GM12878 (cell line): Measurements from ENCODE around the gene EPB41L4B. TPM values are rescaled to one million over a fixed set of nuclear protein-coding genes. Genes with fewer than 3 reads are reported as not detected.

Experiments
- ATAC-seq: fragments of 200-7000 bp; cut with Tn5 transposase; 3 replicates; pipeline ENCODE4 v1.9.1; 2020; ENCODE audit warnings: mild to moderate bottlenecking, moderate library complexity
- BruUV-seq: library from RNA; stranded (reverse); fragments of 400-500 nt; replicated peaks from 2 replicates; lab custom pipeline; 2021; lab: Mats Ljungman, UMichigan
- CTCF ChIA-PET: fragments of 300-600 bp; sonication (Branson Sonifier 250); formaldehyde crosslinking; extraction: SDS; loops from one replicate; lab custom pipeline; 2021; ENCODE audit warnings: inconsistent platforms; lab: Yijun Ruan, JAX
- POLR2A ChIA-PET: fragments of 350-600 bp; formaldehyde crosslinking; extraction: SDS; loops from one replicate; lab custom pipeline; 2021; ENCODE audit warnings: inconsistent platforms; lab: Charles Lee
- RAD21 ChIA-PET: fragments of 300-600 bp; sonication (Branson Sonifier 250); formaldehyde crosslinking; loops from one replicate; lab custom pipeline; 2023; ENCODE audit warnings: antibody characterized with exemption; ENCODE audit not compliant: unreplicated experiment; lab: Charles Lee
- SMC1A ChIA-PET: fragments of 300-600 bp; sonication (Branson Sonifier 250); formaldehyde crosslinking; loops from one replicate; lab custom pipeline; 2023; ENCODE audit not compliant: unreplicated experiment, uncharacterized antibody; lab: Charles Lee
- DNase-seq: peaks from one replicate; pipeline ENCODE4 v3.0.0-alpha.2; 2011; ENCODE audit warnings: low read depth, low spot score
- FAIRE-seq: peaks from 3 replicates; lab custom pipeline; 2011; peaks lifted over from hg19 to GRCh38; lab: Jason Lieb, UNC
- H2AFZ ChIP-seq: 2 replicates; pipeline ENCODE4 v1.6.0; 2011; ENCODE audit warnings: low read depth, low read length, control low read depth; ENCODE audit not compliant: control insufficient read depth
- H3K27ac ChIP-seq: 2 replicates; pipeline ENCODE4 v1.5.1; 2011; ENCODE audit warnings: control low read depth; ENCODE audit not compliant: control insufficient read depth, insufficient read depth
- H3K27me3 ChIP-seq, 2 experiments: replicated peaks in 1 of 2; 2 replicates each; pipeline versions ENCODE4 v1.6.0 to v1.6.1; 2011; ENCODE audit warnings: low read length in 1 of 2; ENCODE audit not compliant: control insufficient read depth in 2 of 2, insufficient read depth in 2 of 2
- H3K36me3 ChIP-seq, 2 experiments: 2 replicates each; pipeline ENCODE4 v1.5.1; 2011; ENCODE audit warnings: low read length in 1 of 2; ENCODE audit not compliant: control insufficient read depth in 2 of 2, insufficient read depth in 2 of 2
- H3K4me1 ChIP-seq: 2 replicates; pipeline ENCODE4 v1.6.1; 2011; ENCODE audit warnings: mild to moderate bottlenecking, low read length, moderate library complexity, mixed read lengths; ENCODE audit not compliant: control insufficient read depth, insufficient read depth
- H3K4me2 ChIP-seq: 2 replicates; pipeline ENCODE4 v1.6.0; 2011; ENCODE audit warnings: control low read depth; ENCODE audit not compliant: control insufficient read depth, insufficient read depth
- H3K4me3 ChIP-seq: fragments of 200-600 bp; sonication (generic); 2 replicates; pipeline ENCODE4 v1.5.1; 2016
- H3K79me2 ChIP-seq: 2 replicates; pipeline ENCODE4 v1.6.0; 2011; ENCODE audit warnings: low read length; ENCODE audit not compliant: control insufficient read depth, insufficient read depth
- H3K9ac ChIP-seq: 2 replicates; pipeline ENCODE4 v1.8.0; 2011; ENCODE audit warnings: low read length, control low read depth, mixed read lengths; ENCODE audit not compliant: control insufficient read depth, insufficient read depth
- H3K9me3 ChIP-seq: replicated peaks from 3 replicates; pipeline ENCODE4 v1.5.1; 2011; ENCODE audit warnings: mild to moderate bottlenecking, low read length; ENCODE audit not compliant: control insufficient read depth, insufficient read depth
- H4K20me1 ChIP-seq: 2 replicates; pipeline ENCODE4 v1.6.0; 2011; ENCODE audit not compliant: control insufficient read depth, insufficient read depth
- CHD4 ChIP-seq: fragments of 200-600 bp; sonication (generic); IDR thresholded peaks from 2 replicates; pipeline ENCODE4 v1.6.1; 2016; ENCODE audit warnings: mild to moderate bottlenecking
- DPF2 ChIP-seq: fragments of 450-650 bp; IDR thresholded peaks from 2 replicates; pipeline ENCODE4 v1.6.1; 2017; ENCODE audit warnings: mild to moderate bottlenecking
- EED ChIP-seq: sonication (generic); IDR thresholded peaks from 2 replicates; pipeline ENCODE4 v1.6.1; 2016; ENCODE audit warnings: antibody characterized with exemption, low read depth
- FOXM1 ChIP-seq: IDR thresholded peaks from 2 replicates; pipeline ENCODE4 v1.6.1; 2012; ENCODE audit warnings: low read depth, mild to moderate bottlenecking, inconsistent platforms, low read length, moderate library complexity
- GATAD2B ChIP-seq: fragments of 450-650 bp; conservative IDR thresholded peaks from 2 replicates; pipeline ENCODE4 v1.6.1; 2017; ENCODE audit warnings: low read depth, mild to moderate bottlenecking, moderate library complexity
- HDAC2 ChIP-seq: fragments of 200-600 bp; sonication (generic); IDR thresholded peaks from 2 replicates; pipeline ENCODE4 v1.6.1; 2017
- LARP7 ChIP-seq: fragments of 450-650 bp; IDR thresholded peaks from 2 replicates; pipeline ENCODE4 v1.6.1; 2017; ENCODE audit warnings: mild to moderate bottlenecking
- MEF2A ChIP-seq: IDR thresholded peaks from 2 replicates; pipeline ENCODE4 v1.6.1; 2011; ENCODE audit warnings: low read depth, mild to moderate bottlenecking, low read length, moderate library complexity; ENCODE audit not compliant: insufficient read depth
- SP1 ChIP-seq: IDR thresholded peaks from one replicate; pipeline ENCODE4 v1.6.1; 2011; ENCODE audit warnings: low read depth, low read length
- SPI1 ChIP-seq: IDR thresholded peaks from 2 replicates; pipeline ENCODE4 v1.6.1; 2011; ENCODE audit warnings: low read depth, mild to moderate bottlenecking, low read length, moderate library complexity, borderline replicate concordance; ENCODE audit not compliant: insufficient read depth
- WGBS: methylation state at CpG from one replicate; pipeline ENCODE4 v1.1.6; 2016; ENCODE audit warnings: low lambda C conversion rate; ENCODE audit not compliant: insufficient replicate concordance, insufficient coverage; ENCODE audit errors: missing lambda C conversion rate; 5-methylcytosine and 5-hydroxymethylcytosine counted together
- in situ Hi-C: fragments of 300-500 bp; cut with MboI; formaldehyde crosslinking; loops from 9 replicates; pipeline ENCODE4 v1.14.3; 2018; ENCODE audit warnings: mixed read lengths
- intact Hi-C: fragments of 100-400 bp; cut with micrococcal nuclease; formaldehyde crosslinking; loops from one replicate; pipeline ENCODE4 v1.14.2; 2022; ENCODE audit not compliant: unreplicated experiment
- polyA plus RNA-seq, 11 experiments: library from polyadenylated mRNA; depleted of rRNA in 4 of 11; unstranded in 6 of 11; stranded (reverse) in 5 of 11; fragments of >200 nt; fragmentation: Nextera tagmentation in 4 of 11; fragmentation: Illumina TruSeq in 1 of 11; extraction: Ambion mirVana in 4 of 11; extraction: Trizol in 1 of 11; gene quantifications; 1 replicate in 1 of 11; 2 replicates in 10 of 11; pipeline versions ENCODE4 v1.2.1 to v1.2.3, GENCODE V29; 2011 to 2016; ENCODE audit warnings: inconsistent platforms in 2 of 11, missing spikeins in 2 of 11, low read depth in 1 of 11
- total RNA-seq, 4 experiments: library from RNA; depleted of rRNA in 3 of 4; stranded (reverse); fragments of >200 nt in 3 of 4; fragmentation: Illumina TruSeq in 1 of 4; extraction: Trizol in 1 of 4; gene quantifications; 2 replicates each; pipeline versions ENCODE4 v1.2.1 to v1.2.3, GENCODE V29; 2013 to 2021
- TF ChIP-seq, protein P1 (sequence below): IDR thresholded peaks from 2 replicates; pipeline ENCODE4 v1.6.1; 2012; ENCODE audit warnings: low read depth, low read length, improper control_type of control experiment
- TF ChIP-seq, protein P2 (sequence below): IDR thresholded peaks from 2 replicates; pipeline ENCODE4 v1.6.1; 2012; ENCODE audit warnings: improper control_type of control experiment, low read depth, low read length; ENCODE audit not compliant: insufficient replicate concordance

The EPB41L4B gene
- total and polyA plus RNA-seq, 10 of the 15 experiments (the other 5 are each of a cell fraction or from before 2014, with no cell fraction given): 0.04 to 0.75 (median 0.13) TPM; not detected in 1

DNA sequence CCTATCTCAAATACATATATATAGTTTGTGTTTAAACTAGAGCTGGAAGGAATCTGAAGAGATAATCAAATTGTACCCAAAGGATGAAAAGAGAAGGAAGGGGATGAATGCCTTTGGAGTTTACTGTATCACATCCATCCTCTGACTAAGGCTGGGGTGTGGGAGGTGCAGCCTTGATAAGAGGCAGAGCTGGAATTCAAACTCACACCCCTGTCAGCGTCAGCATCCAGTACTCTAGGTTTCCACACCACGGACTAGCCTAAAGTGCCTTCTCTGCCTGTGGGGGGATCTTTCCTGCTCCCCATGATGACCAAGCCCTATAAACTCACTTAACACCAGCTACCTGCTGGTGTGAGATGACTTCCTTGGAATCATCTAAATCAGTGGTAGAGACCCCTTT, 48.1 kb downstream of the EPB41L4B start:
- CTCF ChIA-PET: interaction anchor here (1.2 kb wide), 1 partner anchor 47 kb away, joined by 3 read pairs; no protein-coding TSS in a partner anchor
- Histone ChIP-seq H4K20me1 (no peaks in the 10 kb centered on the region), H2AFZ (no peak overlapping the region), H3K4me1 (no peaks in the 10 kb centered on the region), H3K4me3 (no peak overlapping the region), H3K9me3 (no peaks in the 10 kb centered on the region), H3K9ac (no peak overlapping the region), H3K27ac (no peak overlapping the region), H3K79me2 (no peaks in the 10 kb centered on the region), H3K4me2 (no peak overlapping the region), H3K36me3 (no peaks in the 10 kb centered on the region), H3K27me3 (no peaks in the 10 kb centered on the region)
- in situ Hi-C loops (no loop called here), intact Hi-C loops (no loop called here)
- 92% methylated on average over 2 of the region's 2 CpGs for whole genome bisulfite sequencing
- FAIRE-seq (no peak), DNase-seq (no peak), ATAC-seq (no peak)
- RAD21 ChIA-PET: no interaction called here
- SMC1A ChIA-PET: no interaction called here
- TF ChIP-seq SP1 (no peak), SPI1 (no peak), DPF2 (no peak), FOXM1 (no peak), EED (no peak), LARP7 (no peak), MEF2A (no peak), CHD4 (no peak), GATAD2B (no peak), HDAC2 (no peak)
- TF ChIP-seq, protein P1, sequence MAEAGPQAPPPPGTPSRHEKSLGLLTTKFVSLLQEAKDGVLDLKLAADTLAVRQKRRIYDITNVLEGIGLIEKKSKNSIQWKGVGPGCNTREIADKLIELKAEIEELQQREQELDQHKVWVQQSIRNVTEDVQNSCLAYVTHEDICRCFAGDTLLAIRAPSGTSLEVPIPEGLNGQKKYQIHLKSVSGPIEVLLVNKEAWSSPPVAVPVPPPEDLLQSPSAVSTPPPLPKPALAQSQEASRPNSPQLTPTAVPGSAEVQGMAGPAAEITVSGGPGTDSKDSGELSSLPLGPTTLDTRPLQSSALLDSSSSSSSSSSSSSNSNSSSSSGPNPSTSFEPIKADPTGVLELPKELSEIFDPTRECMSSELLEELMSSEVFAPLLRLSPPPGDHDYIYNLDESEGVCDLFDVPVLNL: no peak
- TF ChIP-seq, protein P2, sequence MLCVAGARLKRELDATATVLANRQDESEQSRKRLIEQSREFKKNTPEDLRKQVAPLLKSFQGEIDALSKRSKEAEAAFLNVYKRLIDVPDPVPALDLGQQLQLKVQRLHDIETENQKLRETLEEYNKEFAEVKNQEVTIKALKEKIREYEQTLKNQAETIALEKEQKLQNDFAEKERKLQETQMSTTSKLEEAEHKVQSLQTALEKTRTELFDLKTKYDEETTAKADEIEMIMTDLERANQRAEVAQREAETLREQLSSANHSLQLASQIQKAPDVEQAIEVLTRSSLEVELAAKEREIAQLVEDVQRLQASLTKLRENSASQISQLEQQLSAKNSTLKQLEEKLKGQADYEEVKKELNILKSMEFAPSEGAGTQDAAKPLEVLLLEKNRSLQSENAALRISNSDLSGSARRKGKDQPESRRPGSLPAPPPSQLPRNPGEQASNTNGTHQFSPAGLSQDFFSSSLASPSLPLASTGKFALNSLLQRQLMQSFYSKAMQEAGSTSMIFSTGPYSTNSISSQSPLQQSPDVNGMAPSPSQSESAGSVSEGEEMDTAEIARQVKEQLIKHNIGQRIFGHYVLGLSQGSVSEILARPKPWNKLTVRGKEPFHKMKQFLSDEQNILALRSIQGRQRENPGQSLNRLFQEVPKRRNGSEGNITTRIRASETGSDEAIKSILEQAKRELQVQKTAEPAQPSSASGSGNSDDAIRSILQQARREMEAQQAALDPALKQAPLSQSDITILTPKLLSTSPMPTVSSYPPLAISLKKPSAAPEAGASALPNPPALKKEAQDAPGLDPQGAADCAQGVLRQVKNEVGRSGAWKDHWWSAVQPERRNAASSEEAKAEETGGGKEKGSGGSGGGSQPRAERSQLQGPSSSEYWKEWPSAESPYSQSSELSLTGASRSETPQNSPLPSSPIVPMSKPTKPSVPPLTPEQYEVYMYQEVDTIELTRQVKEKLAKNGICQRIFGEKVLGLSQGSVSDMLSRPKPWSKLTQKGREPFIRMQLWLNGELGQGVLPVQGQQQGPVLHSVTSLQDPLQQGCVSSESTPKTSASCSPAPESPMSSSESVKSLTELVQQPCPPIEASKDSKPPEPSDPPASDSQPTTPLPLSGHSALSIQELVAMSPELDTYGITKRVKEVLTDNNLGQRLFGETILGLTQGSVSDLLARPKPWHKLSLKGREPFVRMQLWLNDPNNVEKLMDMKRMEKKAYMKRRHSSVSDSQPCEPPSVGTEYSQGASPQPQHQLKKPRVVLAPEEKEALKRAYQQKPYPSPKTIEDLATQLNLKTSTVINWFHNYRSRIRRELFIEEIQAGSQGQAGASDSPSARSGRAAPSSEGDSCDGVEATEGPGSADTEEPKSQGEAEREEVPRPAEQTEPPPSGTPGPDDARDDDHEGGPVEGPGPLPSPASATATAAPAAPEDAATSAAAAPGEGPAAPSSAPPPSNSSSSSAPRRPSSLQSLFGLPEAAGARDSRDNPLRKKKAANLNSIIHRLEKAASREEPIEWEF: no peak
- POLR2A ChIA-PET: no interaction called here
- BruUV-seq: no TSS peak
